Peyer's patch (tissue), 4 donors: ENCODE data around the gene MED15.

Experiments
- CTCF ChIP-seq, 6 experiments: fragments of 450-650 bp in 4 of 6; fragments of 200-600 bp in 2 of 6; sonication (generic) in 1 of 6; IDR thresholded peaks; one replicate each; pipeline ENCODE4 v1.5.1; 2017 to 2019; ENCODE audit warnings: antibody characterized with exemption in 6 of 6, mild to moderate bottlenecking in 3 of 6, moderate library complexity in 1 of 6
- POLR2A ChIP-seq, 2 donors: fragments of 450-650 bp; IDR thresholded peaks; one replicate each; pipeline ENCODE4 v1.5.1; 2017; ENCODE audit warnings: antibody characterized with exemption in 2 of 2, mild to moderate bottlenecking in 2 of 2, moderate library complexity in 2 of 2

GRCh38 chr22:20582171-20582511 lies 74.7 kb downstream of the MED15 start:
- TF ChIP-seq POLR2A (IDR thresholded peaks at IDR 0.05) (no peak), CTCF (IDR thresholded peaks at IDR 0.05) (no peak)
